ENCODE data around the gene RANBP1. TPM values are rescaled to one million over a fixed set of nuclear protein-coding genes. Genes with fewer than 3 reads are reported as not detected.
A peak's percentile ranks its signal among the peaks of the same experiment; 100 is the strongest.

Gene RANBP1
- total RNA-seq, 1 donor from 2014 or later, result 177 TPM

- Histone ChIP-seq H3K36me3 (no peaks in the 10 kb centered on the region), H3K9me3 (no peaks in the 10 kb centered on the region), H3K4me1 (no peaks in the 10 kb centered on the region), H3K4me3 (no peak overlapping the region), H3K27me3 (no peaks in the 10 kb centered on the region), H3K27ac (no peak overlapping the region)
- TF ChIP-seq CTCF (IDR thresholded peaks at IDR 0.05) (no peak), POLR2AphosphoS5 (IDR thresholded peaks at IDR 0.05; ENCODE audit: insufficient read depth in 1 of 2, low read depth in 1 of 2) (no peak), POLR2A (IDR thresholded peaks at IDR 0.05) (no peak)
- intact Hi-C loops (cut with DNase I), result no loop called here
- no peak for DNase-seq (ENCODE audit: extremely low spot score in 2 of 2)
Observed at GRCh38 chr22:20153945-20154344, 38.0 kb downstream of the RANBP1 start.

- Histone ChIP-seq H3K4me3 (peak overlapping the region in 1 of 2 donors; percentile 19), H3K27ac (no peak overlapping the region), H3K36me3 (no peaks in the 10 kb centered on the region), H3K27me3 (no peaks in the 10 kb centered on the region), H3K9me3 (no peaks in the 10 kb centered on the region), H3K4me1 (no peaks in the 10 kb centered on the region)
- TF ChIP-seq CTCF (IDR thresholded peaks at IDR 0.05), result no peak
- no peak for TF ChIP-seq POLR2A (IDR thresholded peaks at IDR 0.05)
- no peak for TF ChIP-seq POLR2AphosphoS5 (IDR thresholded peaks at IDR 0.05; ENCODE audit: insufficient read depth in 1 of 2, low read depth in 1 of 2)
- no peak for DNase-seq (ENCODE audit: extremely low spot score in 2 of 2)
- intact Hi-C loops (cut with DNase I), result no loop called here
Observed at GRCh38 chr22:20154602-20155187, 38.8 kb downstream of the RANBP1 start.

GRCh38 chr22:20155330-20156041 lies 39.6 kb downstream of the RANBP1 start:
- Histone ChIP-seq H3K36me3 (no peaks in the 10 kb centered on the region), H3K27me3 (no peaks in the 10 kb centered on the region), H3K4me1 (no peaks in the 10 kb centered on the region), H3K27ac (no peak overlapping the region), H3K9me3 (no peaks in the 10 kb centered on the region), H3K4me3 (peak overlapping the region in 1 of 2 donors; percentile 19)
- intact Hi-C loops (cut with DNase I), result loop anchor here (2.0 kb wide), 1 partner anchor 129 kb away; no protein-coding TSS in a partner anchor
- no peak for DNase-seq (ENCODE audit: extremely low spot score in 2 of 2)
- no peak for TF ChIP-seq POLR2AphosphoS5 (IDR thresholded peaks at IDR 0.05; ENCODE audit: insufficient read depth in 1 of 2, low read depth in 1 of 2)
- no peak for TF ChIP-seq POLR2A (IDR thresholded peaks at IDR 0.05)
- TF ChIP-seq CTCF (IDR thresholded peaks at IDR 0.05), result no peak

GRCh38 chr22:20156042-20156389 lies 40.1 kb downstream of the RANBP1 start:
- DNase-seq (ENCODE audit: extremely low spot score in 2 of 2), result no peak
- Histone ChIP-seq H3K4me1 (no peaks in the 10 kb centered on the region), H3K4me3 (no peak overlapping the region), H3K27me3 (no peaks in the 10 kb centered on the region), H3K9me3 (no peaks in the 10 kb centered on the region), H3K36me3 (no peaks in the 10 kb centered on the region), H3K27ac (no peak overlapping the region)
- intact Hi-C loops (cut with DNase I), result loop anchor here (2.0 kb wide), 1 partner anchor 129 kb away; no protein-coding TSS in a partner anchor
- no peak for TF ChIP-seq POLR2A (IDR thresholded peaks at IDR 0.05)
- no peak for TF ChIP-seq CTCF (IDR thresholded peaks at IDR 0.05)
- TF ChIP-seq POLR2AphosphoS5 (IDR thresholded peaks at IDR 0.05; ENCODE audit: insufficient read depth in 1 of 2, low read depth in 1 of 2), result no peak

Data from vagina (tissue), 2 donors.